NCI-H2171 treated with DMSO at 0.1 percent for 48 hours (cell line): ENCODE measurements around the gene HBP1.
"Not testable (repeated sequence)": the region's sequence is repeated elsewhere in the genome, so short reads cannot be mapped to it uniquely, and the experiment has no call there.

ENCODE experiments used
- DNase-seq: peaks from one replicate; lab custom pipeline; 2025; lab: John Stamatoyannopoulos, UW

Gene HBP1, protein sequence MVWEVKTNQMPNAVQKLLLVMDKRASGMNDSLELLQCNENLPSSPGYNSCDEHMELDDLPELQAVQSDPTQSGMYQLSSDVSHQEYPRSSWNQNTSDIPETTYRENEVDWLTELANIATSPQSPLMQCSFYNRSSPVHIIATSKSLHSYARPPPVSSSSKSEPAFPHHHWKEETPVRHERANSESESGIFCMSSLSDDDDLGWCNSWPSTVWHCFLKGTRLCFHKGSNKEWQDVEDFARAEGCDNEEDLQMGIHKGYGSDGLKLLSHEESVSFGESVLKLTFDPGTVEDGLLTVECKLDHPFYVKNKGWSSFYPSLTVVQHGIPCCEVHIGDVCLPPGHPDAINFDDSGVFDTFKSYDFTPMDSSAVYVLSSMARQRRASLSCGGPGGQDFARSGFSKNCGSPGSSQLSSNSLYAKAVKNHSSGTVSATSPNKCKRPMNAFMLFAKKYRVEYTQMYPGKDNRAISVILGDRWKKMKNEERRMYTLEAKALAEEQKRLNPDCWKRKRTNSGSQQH

DNA sequence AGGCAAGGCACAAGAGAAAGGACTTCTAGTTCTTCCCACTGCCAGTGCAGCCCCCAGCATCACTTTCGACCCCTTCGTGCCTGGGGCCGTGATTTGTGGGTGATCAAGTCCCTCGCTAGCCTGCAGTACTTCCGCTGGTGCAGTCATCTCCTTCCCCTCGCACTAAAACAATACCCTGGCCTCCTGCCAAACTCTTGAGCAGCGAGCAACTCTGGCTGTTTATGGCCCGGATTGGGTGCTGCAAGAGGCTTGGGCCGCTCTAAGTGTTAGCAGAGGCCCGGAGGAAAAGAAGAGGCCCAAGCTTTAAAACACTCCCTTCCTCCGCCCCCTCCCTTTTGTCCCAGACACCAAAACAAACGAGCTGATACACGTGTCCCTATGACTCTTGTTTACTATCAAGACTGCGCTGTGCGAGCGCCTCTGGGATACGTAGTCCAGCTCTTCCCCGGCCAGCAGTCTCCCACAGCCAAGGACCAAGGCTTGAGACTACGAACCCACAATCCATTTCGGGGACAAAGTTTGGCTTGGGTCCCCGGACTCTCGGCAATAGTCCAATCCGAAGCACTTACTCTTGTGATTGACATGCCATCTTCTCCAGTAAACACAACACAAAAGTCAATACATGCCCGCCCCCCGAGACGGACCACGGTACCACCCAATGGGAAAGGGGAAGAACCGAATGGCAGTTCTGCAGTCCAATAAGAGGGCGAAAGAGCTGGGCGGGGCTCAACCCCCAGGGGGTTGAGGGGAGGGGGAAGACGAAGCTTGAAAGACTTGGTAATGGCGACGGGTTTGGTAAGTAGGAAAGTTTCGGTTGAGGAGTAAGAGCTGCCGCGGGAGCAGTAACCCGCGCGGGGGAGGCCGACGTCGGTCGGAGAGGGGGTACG lies at the start of gene HBP1:
TSS of gene HBP1 (plus strand) at position 771 of the 887 bp plus-strand sequence. CDS start 10,891 bp downstream, outside the sequence.
- peak; percentile 99 for DNase-seq

DNA sequence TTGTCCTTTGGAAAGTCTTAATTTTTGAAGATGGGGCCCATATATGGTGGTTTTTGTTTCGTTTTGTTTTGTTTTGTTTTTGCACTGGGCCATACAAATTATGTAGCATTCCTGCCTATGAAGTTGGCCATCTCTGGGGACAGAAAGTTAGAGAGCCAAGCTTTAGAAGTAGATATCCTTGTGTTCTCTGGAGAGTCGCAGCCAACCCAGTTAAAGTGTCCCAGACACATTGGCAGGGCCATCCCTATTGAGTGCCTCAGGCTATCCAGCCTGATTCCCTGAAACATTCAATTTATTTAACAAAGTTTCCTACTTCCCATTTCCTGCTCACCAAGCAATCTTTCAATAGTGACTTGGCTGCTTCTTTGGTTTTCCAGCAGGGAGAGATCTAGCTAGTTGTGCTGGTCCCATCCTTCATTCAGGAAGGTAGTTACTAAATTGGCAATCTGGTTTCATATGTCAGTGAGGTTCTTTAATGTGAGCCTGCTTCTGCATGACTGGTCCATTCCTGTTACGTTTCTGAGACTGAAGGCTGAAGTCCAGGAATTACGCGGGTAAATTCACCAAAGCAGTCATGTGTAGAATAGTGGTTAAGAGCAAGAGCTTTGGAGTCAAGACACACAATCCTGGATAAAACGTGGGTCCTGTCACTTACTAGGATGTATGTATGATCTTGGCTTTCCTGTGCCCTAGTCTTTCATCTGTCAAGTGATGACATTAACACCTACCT lies 49.3 kb upstream of the HBP1 start:
- DNase-seq, result peak; percentile 31

DNA sequence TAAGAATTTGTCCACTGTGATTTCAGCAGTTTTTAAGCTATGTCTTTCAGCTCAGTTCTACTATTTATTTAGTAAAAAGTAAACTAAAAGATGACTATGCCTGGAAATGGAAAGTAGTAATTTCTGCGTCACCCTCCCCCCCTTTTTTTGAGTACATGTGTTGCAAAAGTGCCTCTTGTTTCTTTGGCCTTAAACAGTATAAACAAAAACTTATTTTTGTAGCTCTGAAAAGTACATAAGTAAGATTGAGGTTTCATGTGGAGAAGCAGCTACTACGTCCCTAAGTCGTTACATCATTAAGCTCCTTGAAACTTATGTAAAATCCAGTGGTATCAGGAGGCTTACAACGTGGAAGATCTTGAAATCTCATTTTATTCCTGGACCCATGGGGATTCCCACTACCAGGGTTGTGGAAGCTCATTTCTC lies 46.3 kb upstream of the HBP1 start:
- no peak for DNase-seq

DNA sequence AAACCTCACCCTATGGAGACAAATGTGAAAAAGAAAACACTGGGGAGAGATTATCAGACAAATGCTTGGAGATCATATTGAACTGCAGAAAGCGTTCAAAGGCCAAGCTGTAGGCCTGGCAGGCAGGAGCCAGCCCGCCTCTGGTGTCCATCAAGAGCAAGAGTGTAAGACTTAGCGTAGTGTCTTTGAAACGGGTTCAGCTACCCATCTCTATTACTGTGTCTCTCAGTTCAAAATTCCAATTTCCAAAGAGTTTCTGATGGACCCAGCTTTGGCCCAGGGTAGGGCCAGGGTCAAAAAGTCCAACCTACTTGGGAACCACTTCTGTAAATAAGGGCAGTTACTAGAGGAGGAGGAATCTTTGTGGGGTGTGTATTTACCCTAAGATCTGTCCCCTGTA lies 45.4 kb upstream of the HBP1 start:
- DNase-seq, result no peak

DNA sequence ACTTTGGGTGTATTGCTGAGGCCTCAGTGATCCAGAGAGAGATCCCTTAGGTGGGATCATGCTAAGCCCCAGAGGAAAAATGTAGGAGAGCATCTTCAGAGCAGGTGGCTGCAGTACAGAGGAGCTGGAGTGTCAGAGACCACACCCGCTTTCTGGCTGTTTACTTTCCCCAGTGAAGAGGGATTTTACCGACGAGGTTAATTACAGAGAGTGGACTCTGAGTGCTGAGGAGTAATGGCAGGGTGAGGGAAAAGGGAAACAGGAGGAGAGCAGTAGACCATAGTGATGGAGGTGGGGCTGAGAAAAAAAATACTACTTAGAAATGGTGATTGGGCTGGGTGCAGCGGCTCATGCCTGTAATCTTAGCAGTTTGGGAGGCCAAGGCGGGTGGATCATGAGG lies 43.3 kb upstream of the HBP1 start:
- DNase-seq, result peak; percentile 28

DNA sequence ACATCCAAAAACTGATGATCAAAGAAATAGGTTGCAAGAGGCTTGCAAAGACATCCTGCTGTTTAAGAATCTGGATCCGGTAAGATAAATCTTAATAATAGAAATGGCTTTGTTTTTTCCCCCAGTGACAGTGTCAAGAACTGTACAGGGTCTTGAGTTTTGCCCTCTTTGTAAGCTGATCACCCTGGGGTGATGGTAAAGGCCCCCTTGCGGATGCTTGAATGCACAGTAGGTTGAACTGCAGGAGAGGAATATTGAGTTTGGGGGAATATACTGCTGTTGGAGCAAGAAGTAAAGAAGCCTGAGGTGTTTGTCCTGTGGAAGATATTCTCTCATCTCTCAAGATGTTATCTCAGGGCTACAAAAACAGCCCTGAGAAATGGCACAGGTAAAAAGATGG lies 40.6 kb upstream of the HBP1 start:
- DNase-seq, result no peak

DNA sequence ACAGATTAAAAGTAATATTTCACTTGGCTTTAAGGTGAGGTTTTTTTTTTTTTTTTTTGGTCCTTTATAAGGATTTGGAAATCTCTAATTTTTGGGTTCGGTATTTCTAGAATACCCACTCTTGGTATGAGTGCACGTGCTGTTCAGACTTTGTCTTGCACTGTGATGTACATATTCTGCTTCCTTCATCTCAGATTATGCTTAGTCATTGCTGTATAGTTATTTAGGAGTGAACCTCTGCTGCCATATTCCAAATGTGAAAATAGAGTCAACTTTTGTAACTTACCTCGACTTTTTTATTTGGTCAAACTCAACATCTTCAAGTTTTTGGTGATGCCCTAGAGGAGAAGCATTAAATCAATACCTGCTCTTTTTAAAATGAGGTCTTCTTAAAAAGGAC lies 40.1 kb upstream of the HBP1 start:
- DNase-seq, result no peak

DNA sequence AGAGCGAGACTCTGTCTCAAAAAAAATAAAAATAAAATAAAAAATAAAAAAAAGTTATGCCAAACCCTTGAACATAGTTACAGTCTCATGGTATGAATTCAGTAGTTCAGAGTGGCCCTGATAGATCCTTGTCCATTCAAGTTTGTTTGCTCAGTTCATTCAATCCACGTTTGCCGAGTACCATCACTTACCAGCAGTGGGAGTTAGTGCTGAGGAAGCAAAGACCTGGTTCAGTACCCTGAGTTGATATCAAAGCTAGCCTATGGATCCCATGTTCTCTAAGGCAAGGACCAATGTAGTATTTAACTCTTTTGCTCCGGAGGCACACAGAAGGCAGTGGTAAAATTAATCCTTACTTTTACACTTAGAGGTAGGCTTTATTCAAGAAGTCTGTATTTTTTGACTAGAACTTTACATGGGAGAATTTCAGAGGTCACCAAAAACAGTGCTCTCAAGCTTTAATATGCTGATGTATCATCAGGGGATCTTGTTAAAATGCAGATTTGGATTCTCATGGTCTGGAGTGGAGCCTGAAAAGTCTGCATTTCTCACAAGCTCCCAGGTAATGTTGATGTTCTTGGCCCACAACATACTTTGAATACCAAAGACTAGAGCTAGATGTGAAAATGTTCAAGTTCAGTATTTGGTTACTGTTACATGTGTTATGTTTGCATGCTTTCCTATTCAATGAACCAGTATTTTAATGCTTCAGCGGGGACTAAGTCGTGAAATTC lies 38.1 kb upstream of the HBP1 start:
- no peak for DNase-seq

DNA sequence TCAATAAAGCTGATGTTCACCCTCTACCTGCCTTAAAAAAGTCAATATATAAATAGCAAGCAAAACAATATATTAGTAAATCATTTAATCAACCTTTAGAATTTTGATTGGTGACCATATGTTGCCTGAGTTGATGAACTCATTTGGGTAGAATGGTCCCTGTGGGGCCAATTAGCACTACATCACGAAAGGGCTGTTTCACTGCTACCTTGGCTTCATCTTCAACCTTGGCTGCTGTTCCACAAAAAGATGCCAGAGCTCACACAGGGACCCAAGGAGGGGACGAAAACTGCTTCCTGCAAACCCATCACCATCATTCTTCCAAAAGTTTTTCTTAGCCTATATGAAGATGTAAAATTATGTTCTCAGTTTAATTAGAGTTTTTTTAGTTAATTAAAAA lies 35.4 kb upstream of the HBP1 start:
- DNase-seq, result peak; percentile 61

DNA sequence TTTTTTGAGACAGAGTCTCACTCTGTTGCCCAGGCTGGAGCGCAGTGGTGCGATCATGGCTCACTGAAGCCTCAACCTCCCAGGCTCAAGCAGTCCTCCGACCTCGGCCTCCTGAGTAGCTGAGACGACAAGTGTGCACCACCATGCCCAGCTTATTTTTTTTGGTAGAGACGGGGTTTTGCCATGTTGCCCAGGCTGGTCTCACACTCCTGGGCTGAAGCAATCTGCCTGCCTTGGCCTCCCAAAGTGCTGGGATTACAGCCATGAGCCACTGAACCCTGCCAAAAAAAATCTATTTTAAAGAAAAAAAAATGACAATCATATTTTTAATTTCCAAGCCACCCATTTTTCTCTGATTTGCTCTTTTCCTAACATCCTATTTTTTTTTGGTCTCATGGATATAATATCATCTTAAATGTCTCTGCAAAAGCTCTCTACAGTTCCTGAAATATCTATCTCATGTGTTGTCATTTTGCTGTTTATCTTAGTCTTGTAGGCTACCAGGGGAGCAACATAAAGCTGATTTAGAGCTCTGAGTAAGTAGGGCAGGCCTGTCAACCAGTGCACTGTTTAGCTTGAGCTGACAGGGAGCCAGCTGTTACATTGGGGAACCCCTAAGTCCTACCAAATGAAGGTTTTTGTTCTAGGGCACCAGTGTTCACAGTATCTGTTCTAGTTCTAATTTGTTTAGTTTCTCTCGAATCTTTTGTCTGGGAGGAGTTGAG lies 29.9 kb upstream of the HBP1 start:
- DNase-seq, result no peak

DNA sequence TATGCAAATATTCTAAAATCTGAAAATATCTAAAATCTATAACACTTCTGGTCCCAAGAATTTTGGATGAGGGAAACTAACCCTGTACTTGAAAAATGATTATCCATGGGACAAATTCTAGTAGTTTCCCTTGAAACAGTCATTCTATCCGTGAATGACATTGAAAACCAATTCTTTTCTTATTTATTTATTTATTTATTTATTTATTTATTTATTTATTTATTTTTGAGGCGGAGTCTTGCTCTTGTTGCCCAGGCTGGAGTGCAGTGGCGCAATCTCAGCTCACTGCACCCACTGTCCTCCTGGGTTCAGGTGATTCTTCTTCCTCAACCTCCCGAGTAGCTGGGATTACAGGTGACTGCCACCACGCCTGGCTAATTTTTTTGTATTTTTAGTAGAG lies 24.9 kb upstream of the HBP1 start:
- DNase-seq, result not testable (repeated sequence)

DNA sequence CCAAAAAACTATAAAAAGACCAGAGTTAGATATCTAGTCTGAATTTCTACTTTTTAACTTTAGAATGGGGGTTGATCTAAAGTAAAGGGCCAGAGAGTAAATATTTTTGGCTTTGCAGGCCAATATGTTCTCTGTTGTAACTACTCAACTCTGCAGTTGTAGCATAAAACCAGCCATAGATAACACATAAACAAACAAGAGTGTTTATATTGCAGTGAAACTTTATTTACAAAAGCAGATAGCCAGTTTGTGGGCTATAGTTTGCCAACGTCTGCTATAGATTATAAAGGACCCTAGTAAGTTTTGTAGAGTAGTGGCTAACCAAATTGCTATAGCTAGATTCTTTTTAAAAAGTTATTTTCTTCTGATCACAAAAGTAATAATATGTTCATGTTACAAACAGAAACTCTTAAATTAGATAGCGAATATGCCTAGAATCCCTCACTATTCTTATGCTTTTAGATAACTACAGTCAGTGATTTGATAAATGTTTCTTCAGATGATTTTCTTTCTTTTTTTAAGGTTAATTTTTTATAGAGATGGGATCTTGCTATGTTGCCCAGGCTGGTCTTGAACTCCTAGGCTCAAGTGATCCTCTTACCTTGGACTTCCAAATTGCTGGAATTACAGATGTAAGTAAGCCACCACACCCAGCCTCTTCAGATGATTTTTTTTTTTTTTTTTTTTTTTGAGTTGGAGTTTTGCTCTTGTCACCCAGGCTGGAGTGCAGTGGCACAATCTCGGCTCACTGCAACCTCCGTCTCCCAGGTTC lies 23.6 kb upstream of the HBP1 start:
- DNase-seq, result no peak

DNA sequence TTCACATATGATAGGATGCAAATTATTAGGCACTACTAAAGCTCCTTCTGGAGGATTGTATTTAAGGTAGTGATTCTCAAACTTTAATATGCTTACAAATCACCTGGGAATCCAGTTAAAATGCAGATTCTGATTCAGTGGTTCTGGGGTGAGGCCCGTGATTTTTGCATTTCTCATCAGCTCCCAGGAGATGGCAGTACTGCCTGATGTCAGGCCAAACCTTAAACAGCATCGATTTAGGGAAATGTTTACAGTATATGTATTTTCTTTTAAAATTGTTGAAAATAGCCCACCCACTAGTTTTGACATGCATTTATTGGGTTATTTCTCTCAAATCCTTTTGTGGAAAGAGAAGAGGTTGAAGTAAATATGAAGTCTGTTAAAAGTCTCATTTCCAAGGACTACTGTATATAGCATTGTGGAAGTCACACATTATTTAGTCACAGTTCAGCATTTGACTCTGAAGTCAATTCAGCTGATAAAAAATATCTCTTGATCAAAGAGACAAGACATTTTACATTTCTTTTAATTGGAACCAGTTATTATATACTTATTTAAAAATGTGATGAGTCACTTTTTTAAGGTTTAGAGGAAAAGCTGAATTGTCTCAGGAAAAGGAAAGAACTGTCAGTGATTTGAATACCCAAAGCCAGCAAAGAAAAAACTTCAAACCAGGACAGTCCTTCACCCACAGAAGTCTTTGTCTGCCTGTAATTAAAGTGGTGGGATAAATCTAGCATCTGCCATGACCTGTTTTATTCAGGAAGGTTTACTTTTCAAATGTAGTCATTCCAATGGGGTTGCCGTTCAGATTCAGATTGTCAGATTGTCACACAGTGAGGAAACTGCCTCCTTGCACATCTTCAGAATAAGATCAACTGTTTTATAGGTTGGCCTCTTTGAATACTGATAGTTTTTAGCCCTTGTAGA lies 21.1 kb upstream of the HBP1 start:
- DNase-seq, result no peak

DNA sequence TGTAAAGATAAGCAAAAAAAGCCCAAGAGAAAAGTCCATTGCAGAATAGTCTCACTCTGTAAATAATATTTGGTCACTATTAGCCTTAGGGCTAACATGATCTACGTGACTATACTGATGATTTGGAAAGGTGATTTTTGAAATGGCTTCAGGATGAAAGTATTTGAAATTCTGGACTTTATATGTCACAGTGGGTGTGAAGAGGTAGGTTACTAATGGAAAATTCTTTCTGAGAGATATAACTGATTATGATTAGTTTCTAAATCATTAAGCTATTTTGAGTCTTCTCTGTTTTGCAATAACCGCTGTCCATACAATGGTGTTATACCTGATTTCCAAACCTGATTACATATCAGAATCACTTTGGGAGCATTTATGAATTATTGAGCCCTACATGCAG lies 20.1 kb upstream of the HBP1 start:
- no peak for DNase-seq

DNA sequence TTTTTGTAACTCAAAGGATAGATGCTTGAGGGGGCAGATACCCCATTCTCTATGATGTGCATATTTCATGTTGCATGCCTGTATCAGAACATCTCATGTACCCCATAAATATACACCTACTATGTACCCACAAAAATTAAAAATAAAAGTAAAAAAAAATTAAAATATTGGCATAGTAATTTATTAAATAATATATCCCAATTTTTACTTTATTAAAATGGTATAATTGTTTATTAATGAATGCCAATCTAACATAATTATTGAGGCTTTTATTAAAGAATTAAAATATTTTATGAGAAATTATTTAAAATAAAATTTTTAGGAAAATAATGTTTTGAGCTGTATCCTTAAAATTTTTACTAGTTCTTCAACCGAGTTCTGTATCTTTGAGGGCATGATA lies 18.9 kb upstream of the HBP1 start:
- DNase-seq, result no peak

DNA sequence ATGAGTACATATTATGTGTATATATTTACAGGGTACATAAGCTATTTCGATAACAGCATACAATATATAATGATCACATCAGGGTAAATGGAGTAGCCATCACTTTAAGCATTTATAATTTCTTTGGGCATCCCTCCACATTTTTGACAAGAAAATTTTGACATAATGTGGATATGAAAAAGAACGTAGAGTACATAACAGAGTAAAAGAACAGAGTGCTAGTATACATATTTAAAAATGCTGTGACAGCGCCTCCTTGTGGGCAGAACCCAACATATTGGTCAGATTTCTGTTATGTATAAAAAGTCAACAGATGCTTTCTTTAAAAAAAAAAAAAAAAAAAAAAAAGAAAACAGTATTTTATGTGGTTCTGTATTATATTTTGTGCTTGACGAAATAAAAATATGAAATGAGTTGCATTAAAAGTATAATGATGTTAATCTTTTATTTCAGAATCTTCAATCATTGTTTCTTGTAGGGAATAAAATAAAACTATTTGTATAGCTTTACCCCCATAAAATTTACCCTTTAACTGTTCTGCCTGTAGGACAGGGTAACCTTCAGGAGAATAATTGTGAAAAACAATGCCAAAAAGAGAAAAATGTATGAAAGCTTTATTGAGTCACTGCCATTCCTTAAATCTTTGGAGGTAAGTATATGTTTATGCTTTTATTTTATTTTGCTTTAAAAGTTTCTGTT lies 18.3 kb upstream of the HBP1 start:
- peak; percentile 73 for DNase-seq

DNA sequence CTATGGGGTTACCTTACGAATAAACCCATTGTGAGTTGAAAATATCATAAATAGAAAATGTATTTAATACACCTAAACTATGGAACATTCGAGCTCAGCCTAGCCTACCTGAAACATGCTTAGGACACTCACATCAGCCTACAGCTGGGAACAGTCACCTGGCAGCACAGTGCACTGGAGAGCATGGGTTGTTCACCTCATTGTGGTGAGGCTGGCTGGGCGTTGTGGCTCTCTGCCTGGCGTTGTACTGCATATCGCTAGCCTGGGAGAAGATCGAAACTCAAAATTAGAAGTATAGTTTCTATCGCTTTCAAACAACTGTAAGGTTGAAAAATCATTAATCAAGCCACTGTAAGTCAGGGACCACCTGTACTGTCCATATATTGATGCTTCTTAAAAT lies 17.3 kb upstream of the HBP1 start:
- DNase-seq, result no peak

DNA sequence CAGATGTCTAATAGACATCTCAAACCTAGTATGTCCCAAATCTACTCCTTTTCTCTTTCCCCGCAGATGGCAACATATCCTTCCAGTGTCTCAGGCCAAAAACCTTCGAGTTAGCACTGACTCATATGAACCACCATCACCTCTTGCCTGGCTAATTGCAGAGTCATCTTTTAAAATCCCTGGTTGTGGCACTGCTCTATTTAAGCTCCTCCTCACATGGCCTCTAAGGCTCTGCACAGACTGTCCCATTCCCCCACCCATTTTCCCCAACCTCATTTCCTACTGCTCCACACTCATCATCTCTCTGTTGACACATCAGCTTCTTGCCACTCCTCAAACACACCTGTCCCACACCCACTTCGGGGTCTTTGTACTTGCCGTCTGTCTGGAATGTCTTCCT lies 16.8 kb upstream of the HBP1 start:
- DNase-seq, result no peak
